CD4-positive, CD25-positive, alpha-beta regulatory T cell (primary cell): ENCODE measurements around the gene CELF5. TPM values are rescaled to one million over a fixed set of nuclear protein-coding genes. Genes with fewer than 3 reads are reported as not detected.
A peak's percentile ranks its signal among the peaks of the same experiment; 100 is the strongest.

Experiments used
- ATAC-seq, 2 donors: fragments of 150-1000 bp; cut with Tn5 transposase; one replicate each; pipeline ENCODE4 v1.10.0; 2021; ENCODE audit warnings: low read depth in 2 of 2, moderate number of reproducible peaks in 2 of 2, moderate library complexity in 1 of 2
- DNase-seq, 3 donors: peaks; one replicate each; pipeline versions ENCODE4 v3.0.0 to v3.0.0-alpha.2; 2012 to 2022; ENCODE audit warnings: mixed read lengths in 1 of 3
- H3K27ac ChIP-seq: one replicate; pipeline ENCODE4 v1.7.0; 2013; ENCODE audit warnings: mild to moderate bottlenecking, low read length; ENCODE audit not compliant: insufficient read depth, poor library complexity, severe bottlenecking
- H3K27me3 ChIP-seq: one replicate; pipeline ENCODE4 v1.7.0; 2013; ENCODE audit warnings: low read length; ENCODE audit not compliant: control insufficient read depth, insufficient read depth
- H3K36me3 ChIP-seq: one replicate; pipeline ENCODE4 v1.7.0; 2013; ENCODE audit warnings: mild to moderate bottlenecking, low read length, moderate library complexity; ENCODE audit not compliant: control insufficient read depth, insufficient read depth
- H3K4me1 ChIP-seq: 2 replicates; pipeline ENCODE4 v1.7.0; 2013; ENCODE audit warnings: mild to moderate bottlenecking, low read length; ENCODE audit not compliant: insufficient read depth, control insufficient read depth, poor library complexity, severe bottlenecking
- H3K4me3 ChIP-seq: one replicate; pipeline ENCODE4 v1.7.0; 2013; ENCODE audit warnings: low read depth, mild to moderate bottlenecking, low read length, moderate library complexity
- H3K9me3 ChIP-seq, 2 experiments: 1 replicate in 1 of 2; 2 replicates in 1 of 2; pipeline ENCODE4 v1.7.0; 2013; ENCODE audit warnings: low read length in 2 of 2, mild to moderate bottlenecking in 1 of 2, moderate library complexity in 1 of 2; ENCODE audit not compliant: control insufficient read depth in 2 of 2
- H3K27ac Mint-ChIP-seq, 3 donors: one replicate each; pipeline ENCODE4 v1.8.0; 2020 to 2022; ENCODE audit warnings: mild to moderate bottlenecking in 3 of 3, mixed read lengths in 3 of 3, moderate library complexity in 2 of 3
- H3K27me3 Mint-ChIP-seq: one replicate; pipeline ENCODE4 v1.8.0; 2022; ENCODE audit warnings: mild to moderate bottlenecking, mixed read lengths
- H3K36me3 Mint-ChIP-seq: one replicate; pipeline ENCODE4 v1.8.0; 2020; ENCODE audit warnings: mixed read lengths
- H3K4me1 Mint-ChIP-seq, 4 donors: one replicate each; pipeline ENCODE4 v1.8.0; 2020 to 2022; ENCODE audit warnings: mixed read lengths in 4 of 4, mild to moderate bottlenecking in 1 of 4
- H3K4me3 Mint-ChIP-seq, 4 donors: one replicate each; pipeline ENCODE4 v1.8.0; 2020 to 2022; ENCODE audit warnings: mild to moderate bottlenecking in 4 of 4, mixed read lengths in 4 of 4, moderate library complexity in 3 of 4
- H3K9me3 Mint-ChIP-seq, 7 donors: one replicate each; pipeline ENCODE4 v1.8.0; 2020 to 2022; ENCODE audit warnings: mixed read lengths in 7 of 7, mild to moderate bottlenecking in 3 of 7, moderate library complexity in 2 of 7
- polyA plus RNA-seq, 4 donors: library from polyadenylated mRNA; unstranded; fragments of 300-500 nt; fragmentation: Illumina TruSeq; gene quantifications; one replicate each; pipeline ENCODE4 v1.2.3, GENCODE V29; 2021
- total RNA-seq: library from RNA; stranded (reverse); gene quantifications from one replicate; pipeline ENCODE4 v1.2.3, GENCODE V29; 2022

The CELF5 gene
- total and polyA plus RNA-seq, 5 donors from 2014 or later: 0.17 TPM; not detected in 4

DNA sequence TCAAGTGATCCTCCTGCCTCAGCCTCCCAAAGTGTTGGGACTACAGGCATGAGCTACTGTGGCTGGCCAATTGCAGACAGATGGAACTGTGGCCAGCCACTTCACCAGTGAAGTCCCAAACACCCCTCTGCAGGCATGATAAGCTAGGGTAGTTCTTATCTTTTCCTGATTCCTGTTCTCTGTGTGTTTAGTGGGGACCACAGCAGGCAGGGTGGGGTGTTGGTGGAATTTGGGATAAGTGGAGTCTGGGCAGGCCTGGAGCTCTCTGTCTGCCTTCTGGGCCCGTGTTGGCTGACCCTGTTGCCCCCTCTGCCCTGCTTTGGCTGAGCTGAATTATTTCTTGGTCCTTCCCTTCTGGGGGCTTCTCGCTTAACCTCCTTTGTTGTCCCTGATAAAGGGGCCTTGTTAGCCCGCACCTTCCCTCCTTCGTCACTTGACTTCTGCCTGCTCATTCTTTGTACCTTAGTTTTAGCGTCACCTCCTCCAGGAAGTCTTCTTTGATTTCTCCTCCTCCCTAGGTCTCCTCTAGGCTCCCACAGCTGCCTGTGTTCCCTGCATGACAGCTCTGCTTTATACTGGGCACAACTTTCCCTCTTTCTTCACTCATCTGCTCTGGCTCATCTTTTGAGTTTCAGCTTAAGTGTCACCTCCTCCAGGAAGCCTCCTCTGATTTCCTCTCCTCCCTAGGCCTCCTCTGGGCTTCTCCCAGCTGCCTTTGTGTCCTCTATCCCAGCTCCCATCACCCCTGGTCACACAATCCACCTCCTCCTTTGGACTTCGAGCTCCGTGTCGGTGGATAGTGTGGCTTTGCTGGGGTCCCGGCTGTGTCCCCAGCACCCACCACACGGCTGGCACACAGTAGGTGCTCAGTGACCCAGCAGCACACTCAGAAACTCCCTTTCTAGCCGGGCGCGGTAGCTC is 40.5 kb upstream of the CELF5 start:
- Mint-ChIP-seq H3K27me3 (no peaks in the 10 kb centered on the region), H3K4me1 (peaks cover 0 to 60% (median 37%) of the 10 kb centered on the region in 4 donors), H3K9me3 (peaks cover 0 to 7% (median 0%) of the 10 kb centered on the region in 7 donors), H3K4me3 (peak overlapping the region; percentile 89 to 99 (median 93)), H3K27ac (peak overlapping the region; percentile 79 to 90 (median 86)), H3K36me3 (peaks cover 34% of the 10 kb centered on the region)
- Histone ChIP-seq H3K4me3 (peak overlapping the region; percentile 90), H3K36me3 (peaks cover 27% of the 10 kb centered on the region), H3K9me3 (no peaks in the 10 kb centered on the region), H3K27ac (peak overlapping the region; percentile 72), H3K4me1 (peaks cover 80% of the 10 kb centered on the region), H3K27me3 (no peaks in the 10 kb centered on the region)
- no peak for ATAC-seq
- peak in 1 of 3 donors; percentile 23 for DNase-seq

GRCh38 chr19:3184847-3185460 is 39.5 kb upstream of the CELF5 start:
- Mint-ChIP-seq H3K4me1 (peaks cover 0 to 65% (median 39%) of the 10 kb centered on the region in 4 donors), H3K27ac (peak overlapping the region; percentile 79 to 99 (median 96)), H3K4me3 (peak overlapping the region; percentile 89 to 99 (median 93)), H3K9me3 (peaks cover 0 to 4% (median 0%) of the 10 kb centered on the region in 7 donors), H3K36me3 (peaks cover 34% of the 10 kb centered on the region), H3K27me3 (no peaks in the 10 kb centered on the region)
- DNase-seq (peak in 1 of 3 donors; percentile 66), ATAC-seq (peak; percentile 37 to 38)
- peak overlapping the region; percentile 72 for H3K27ac ChIP-seq
- no peaks in the 10 kb centered on the region for H3K9me3 ChIP-seq
- peaks cover 88% of the 10 kb centered on the region for H3K4me1 ChIP-seq
- H3K27me3 ChIP-seq: no peaks in the 10 kb centered on the region
- peak overlapping the region; percentile 90 for H3K4me3 ChIP-seq
- H3K36me3 ChIP-seq: peaks cover 27% of the 10 kb centered on the region

GRCh38 chr19:3185461-3186159 is 38.9 kb upstream of the CELF5 start, which contains the start of gene NCLN:
TSS of gene NCLN (plus strand) at chr19:3185930. CDS start at chr19:3186031, 101 bp downstream.
- H3K27ac ChIP-seq: peak within 1 kb of the TSS; percentile 72
- Mint-ChIP-seq H3K4me1 (peaks cover 0 to 66% (median 39%) of the 10 kb centered on the region in 4 donors), H3K27me3 (no peaks in the 10 kb centered on the region), H3K9me3 (peaks cover 0 to 4% (median 0%) of the 10 kb centered on the region in 7 donors), H3K36me3 (peaks cover 27% of the 10 kb centered on the region), H3K27ac (peak within 1 kb of the TSS; percentile 91 to 99 (median 96)), H3K4me3 (peak within 1 kb of the TSS; percentile 89 to 99 (median 93))
- DNase-seq (peak; percentile 89 to 97 (median 96)), ATAC-seq (peak; percentile 82 to 88)
- no peaks in the 10 kb centered on the region for H3K27me3 ChIP-seq
- no peaks in the 10 kb centered on the region for H3K9me3 ChIP-seq
- peaks cover 25% of the 10 kb centered on the region for H3K36me3 ChIP-seq
- peaks cover 83% of the 10 kb centered on the region for H3K4me1 ChIP-seq
- peak within 1 kb of the TSS; percentile 90 for H3K4me3 ChIP-seq

DNA sequence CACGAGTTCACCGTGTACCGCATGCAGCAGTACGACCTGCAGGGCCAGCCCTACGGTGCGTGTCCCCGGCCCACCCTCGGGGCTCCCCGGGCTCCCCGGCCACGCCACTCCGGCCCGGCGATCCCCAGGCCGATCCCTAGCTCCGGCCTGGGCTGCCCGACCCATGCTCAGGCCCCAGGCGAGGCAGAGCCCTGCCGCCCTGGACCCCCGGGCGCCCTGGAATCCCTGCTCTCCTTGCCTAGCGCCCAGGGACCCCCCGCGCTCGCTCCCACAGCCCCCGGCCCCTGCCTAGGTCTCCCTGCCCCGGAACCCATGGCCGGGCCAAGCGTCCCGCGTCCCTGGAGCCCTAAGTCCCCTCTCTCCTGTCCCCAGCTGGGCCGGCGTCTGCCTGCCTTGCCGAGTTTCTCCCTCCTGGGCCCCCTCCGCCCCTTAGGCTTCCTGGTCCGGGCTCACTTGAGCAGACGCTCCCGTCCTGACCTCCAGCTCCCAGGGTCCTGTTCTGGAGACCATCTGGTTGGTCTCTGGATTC is 38.2 kb upstream of the CELF5 start:
- Histone ChIP-seq H3K36me3 (peaks cover 19% of the 10 kb centered on the region), H3K4me1 (peaks cover 76% of the 10 kb centered on the region), H3K27ac (peak overlapping the region; percentile 72), H3K4me3 (peak overlapping the region; percentile 51), H3K27me3 (no peaks in the 10 kb centered on the region), H3K9me3 (no peaks in the 10 kb centered on the region)
- peak in 1 of 3 donors; percentile 47 for DNase-seq
- peak overlapping the region; percentile 59 to 91 (median 71) for H3K27ac Mint-ChIP-seq
- H3K36me3 Mint-ChIP-seq: peaks cover 22% of the 10 kb centered on the region
- no peaks in the 10 kb centered on the region for H3K27me3 Mint-ChIP-seq
- peaks cover 0 to 67% (median 39%) of the 10 kb centered on the region in 4 donors for H3K4me1 Mint-ChIP-seq
- peaks cover 0 to 4% (median 0%) of the 10 kb centered on the region in 7 donors for H3K9me3 Mint-ChIP-seq
- ATAC-seq: no peak
- peak overlapping the region; percentile 85 to 90 (median 88) for H3K4me3 Mint-ChIP-seq

DNA sequence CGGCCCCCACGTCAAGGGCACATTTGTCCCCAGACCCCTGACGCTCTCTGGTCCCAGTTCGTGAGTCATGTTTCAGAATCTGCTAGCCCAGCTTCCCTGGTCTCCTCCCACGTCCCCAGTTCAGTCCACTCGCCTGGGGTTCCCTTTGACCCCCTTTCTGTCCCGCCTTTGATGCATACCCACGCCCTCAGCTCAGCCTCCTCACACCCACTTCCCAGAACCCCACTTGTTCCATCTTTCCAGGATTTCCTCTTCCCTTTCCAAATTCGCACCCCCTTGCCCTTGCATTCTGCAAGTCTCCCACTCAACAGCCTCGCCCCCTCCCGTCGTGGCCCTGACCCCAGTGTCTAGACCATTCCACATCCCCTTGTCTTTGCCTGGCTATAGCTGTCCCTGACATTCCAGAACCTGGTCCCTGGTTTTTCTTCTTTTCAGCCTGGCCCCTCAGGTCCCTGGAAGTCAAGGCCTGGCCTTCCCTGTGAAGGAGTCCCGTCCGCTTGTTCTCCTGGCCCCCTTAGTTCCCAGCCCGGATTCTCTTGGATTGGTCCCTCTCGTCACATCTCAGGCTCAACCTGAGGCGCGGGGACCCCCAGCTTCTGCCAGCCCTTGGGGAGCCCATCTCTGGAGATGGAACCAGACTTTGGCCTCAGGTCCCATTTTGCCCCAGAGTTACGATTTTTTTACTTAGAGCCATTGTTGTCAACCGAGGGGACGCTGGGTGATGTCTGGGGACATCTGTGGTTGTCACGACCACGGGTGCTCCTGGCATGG is 37.4 kb upstream of the CELF5 start:
- H3K4me1 ChIP-seq: peaks cover 68% of the 10 kb centered on the region
- Mint-ChIP-seq H3K4me1 (peaks cover 0 to 67% (median 39%) of the 10 kb centered on the region in 4 donors), H3K36me3 (peaks cover 19% of the 10 kb centered on the region), H3K4me3 (peak overlapping the region; percentile 85 to 90 (median 88)), H3K27ac (peak overlapping the region; percentile 59 to 91 (median 71)), H3K27me3 (no peaks in the 10 kb centered on the region), H3K9me3 (peaks cover 0 to 4% (median 0%) of the 10 kb centered on the region in 7 donors)
- H3K4me3 ChIP-seq: peak overlapping the region; percentile 51
- H3K9me3 ChIP-seq: no peaks in the 10 kb centered on the region
- ATAC-seq: no peak
- H3K36me3 ChIP-seq: peaks cover 15% of the 10 kb centered on the region
- H3K27me3 ChIP-seq: no peaks in the 10 kb centered on the region
- peak in 1 of 3 donors; percentile 15 for DNase-seq
- H3K27ac ChIP-seq: no peak overlapping the region

DNA sequence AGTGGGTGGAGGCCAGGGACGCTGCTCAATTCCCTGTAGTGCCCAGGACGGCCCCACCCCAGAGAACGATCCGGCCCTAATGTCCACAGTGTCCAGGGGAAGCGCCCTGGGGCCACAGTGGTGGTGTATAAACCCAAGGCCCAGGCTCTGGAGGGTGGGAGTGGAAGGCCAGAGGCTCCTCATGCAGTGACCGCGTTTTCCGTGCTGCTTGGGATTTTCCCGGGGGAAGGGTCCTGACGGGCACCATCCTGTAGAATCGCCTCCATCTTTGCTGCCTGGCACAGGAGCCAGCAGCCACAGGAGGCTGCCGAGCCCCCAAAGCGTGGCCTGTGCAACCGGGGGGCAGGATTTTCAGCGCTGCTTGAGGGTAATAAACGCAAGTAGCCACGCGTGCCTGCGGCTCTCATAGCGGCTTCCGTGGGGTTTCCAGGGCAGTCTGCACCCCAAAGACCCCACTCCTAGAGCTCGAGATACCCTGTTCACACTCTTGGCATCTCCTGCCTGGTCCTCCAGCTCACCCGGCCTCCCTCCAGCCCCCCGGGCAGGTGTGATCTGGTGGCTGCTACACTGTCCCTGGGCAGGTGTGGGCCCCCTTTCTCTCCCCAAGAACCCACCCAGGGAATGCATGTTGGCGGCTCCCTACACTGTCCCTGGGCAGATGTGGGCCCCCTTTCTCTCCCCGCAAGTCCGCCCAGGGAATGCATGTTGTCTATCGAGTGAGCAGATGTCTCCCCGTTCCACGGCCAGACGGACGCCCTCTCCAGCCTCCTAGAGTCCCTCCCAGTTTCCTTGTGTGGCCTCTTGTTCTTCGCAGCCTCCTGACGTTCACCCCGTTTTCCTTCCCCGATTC is 36.6 kb upstream of the CELF5 start:
- Mint-ChIP-seq H3K4me1 (peaks cover 0 to 63% (median 36%) of the 10 kb centered on the region in 4 donors), H3K36me3 (peaks cover 16% of the 10 kb centered on the region), H3K9me3 (peaks cover 0 to 4% (median 0%) of the 10 kb centered on the region in 7 donors), H3K4me3 (peak overlapping the region; percentile 85 to 89 (median 87)), H3K27ac (peak overlapping the region in 2 of 3 donors; percentile 63 to 79), H3K27me3 (no peaks in the 10 kb centered on the region)
- no peaks in the 10 kb centered on the region for H3K9me3 ChIP-seq
- peaks cover 10% of the 10 kb centered on the region for H3K36me3 ChIP-seq
- DNase-seq (no peak), ATAC-seq (no peak)
- peaks cover 61% of the 10 kb centered on the region for H3K4me1 ChIP-seq
- no peaks in the 10 kb centered on the region for H3K27me3 ChIP-seq
- no peak overlapping the region for H3K4me3 ChIP-seq
- no peak overlapping the region for H3K27ac ChIP-seq
